NCI-H1417 (cell line): ENCODE measurements around the gene TASP1.
"Not testable (repeated sequence)": the region's sequence is repeated elsewhere in the genome, so short reads cannot be mapped to it uniquely, and the experiment has no call there.

Experiments used
- DNase-seq, 3 experiments: peaks; one replicate each; lab custom pipeline; 2025; lab: John Stamatoyannopoulos, UW

Gene TASP1

DNA sequence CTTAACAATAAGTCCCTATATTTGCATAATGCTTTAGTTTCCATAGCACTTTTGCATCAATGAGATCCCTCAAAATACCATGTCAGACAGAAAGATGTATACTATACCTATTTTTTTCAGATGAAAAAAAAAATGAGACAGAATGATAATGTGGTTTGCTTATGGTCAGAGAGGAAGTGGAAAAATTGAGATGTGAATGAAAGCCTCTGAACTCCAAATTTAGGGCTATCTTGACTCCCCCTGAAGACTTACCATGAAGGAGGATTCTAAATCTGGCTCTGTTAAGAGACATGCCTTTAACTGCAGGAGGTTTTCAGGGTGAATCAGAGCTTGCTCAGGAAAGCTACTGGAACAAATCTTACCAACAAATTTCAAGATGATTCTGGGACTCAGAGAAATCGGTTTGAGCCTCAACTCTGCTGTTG lies 241.4 kb downstream of the TASP1 start:
- no peak for DNase-seq

DNA sequence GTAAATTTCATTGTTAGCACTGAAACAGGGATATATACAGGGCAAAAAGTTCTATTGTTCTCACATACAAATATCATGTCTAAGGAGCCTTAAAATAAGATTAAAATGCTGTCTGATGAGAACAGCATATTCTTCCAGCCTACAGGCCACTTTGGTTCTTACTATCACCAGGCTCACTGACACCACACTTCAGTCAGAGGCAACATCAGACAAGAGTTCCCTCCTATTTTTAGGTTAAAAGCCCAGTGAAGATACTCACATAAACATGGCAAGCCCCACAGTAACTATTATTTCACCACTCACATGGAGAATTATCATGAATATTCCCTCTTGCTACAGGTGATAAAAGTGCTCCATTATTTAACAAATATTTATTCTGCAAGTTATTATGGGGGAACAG lies 241.9 kb downstream of the TASP1 start:
- no peak for DNase-seq

DNA sequence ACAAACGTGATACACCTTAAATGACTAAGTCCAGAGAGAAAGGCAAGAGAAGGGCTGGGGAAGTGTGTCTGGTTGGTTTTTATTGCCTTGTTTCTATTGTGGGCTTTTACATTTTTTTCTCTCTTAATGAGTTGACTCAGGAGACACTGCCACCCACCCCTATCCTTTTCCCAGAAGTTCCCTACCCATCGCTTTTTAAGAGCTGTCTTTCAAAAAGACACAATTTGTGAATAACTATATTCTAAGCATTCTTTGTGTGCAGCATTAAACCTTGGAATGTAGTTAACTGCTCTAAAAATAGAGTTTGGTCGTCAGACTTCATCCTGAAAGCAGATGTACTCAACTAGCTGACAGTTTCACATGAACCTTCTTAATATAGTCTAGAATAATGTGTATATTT lies 242.7 kb downstream of the TASP1 start:
- DNase-seq, result no peak

DNA sequence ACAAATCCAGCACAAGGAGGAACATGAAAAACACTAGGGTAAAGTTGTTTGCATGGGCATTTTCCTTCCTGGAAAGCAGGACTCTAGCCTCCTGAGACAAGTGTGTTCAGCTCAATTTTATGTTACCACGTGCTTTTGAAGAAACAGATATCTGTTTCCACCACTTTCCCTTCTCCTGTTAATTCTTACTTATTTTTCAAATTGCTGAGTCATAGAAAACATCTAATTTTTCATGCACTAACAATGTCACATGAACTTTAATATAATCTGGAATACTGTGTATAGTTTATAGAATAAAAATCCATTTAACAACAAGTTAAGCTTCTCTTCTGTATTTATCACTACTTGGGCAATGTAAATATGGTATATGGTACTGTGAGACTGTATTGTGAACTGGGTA lies 243.5 kb downstream of the TASP1 start:
- DNase-seq, result no peak

DNA sequence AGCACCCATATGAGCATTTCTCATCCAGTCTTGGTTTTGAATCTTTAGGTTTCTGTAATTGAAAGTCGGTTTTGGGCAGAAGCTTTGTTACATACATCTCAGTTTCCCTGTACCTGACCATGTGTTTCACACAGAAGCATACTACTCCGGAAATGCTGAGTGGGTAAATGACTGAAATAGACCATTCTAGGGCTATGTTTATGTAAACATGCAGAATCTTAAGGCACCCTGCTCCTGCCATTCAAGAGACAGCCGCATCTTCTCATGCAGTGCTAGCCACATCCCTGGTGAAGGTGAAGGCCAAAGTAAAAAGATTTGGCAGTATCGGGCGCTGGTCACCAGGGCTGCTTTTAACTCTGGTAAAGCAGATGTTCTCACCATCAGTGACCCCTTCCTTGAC lies 246.3 kb downstream of the TASP1 start:
- DNase-seq, result no peak

DNA sequence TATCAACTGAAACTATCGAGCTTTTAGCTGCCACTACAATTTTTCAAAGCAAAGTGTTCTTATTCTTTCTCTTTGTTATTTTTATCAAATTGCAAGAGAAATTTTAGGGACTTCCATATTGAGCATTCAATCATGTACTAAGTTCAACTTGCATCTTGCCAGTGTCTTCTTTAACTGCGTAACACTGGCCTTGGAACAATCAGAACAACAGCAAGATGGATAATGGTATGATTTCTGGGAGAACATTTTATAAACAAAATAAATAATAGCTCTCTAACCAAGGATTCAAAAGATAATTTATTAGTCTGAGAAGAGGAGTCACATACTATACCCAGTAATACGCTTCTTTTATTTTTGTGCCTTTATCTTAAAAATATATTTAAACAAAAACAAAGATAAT lies 249.6 kb downstream of the TASP1 start:
- DNase-seq, result no peak

DNA sequence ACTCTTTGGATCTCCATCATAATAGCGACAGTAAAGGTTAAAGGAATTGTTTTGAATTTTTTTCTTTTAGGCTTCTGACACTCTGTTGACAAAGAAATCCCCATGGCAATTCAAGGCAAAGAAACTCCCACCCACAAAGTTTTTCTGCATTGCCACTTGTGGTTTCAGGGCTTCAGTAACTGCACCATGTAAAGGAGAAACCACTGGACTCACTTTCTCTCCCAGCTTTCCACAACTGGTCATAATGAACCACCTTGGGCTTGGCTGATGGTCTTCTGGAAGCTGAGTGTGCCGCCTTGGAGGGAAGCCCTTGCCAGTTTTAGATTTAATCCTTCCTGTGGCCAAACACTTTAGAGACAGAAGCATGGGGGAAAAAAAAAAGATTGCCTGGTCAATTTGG lies 254.6 kb downstream of the TASP1 start:
- DNase-seq, result no peak

DNA sequence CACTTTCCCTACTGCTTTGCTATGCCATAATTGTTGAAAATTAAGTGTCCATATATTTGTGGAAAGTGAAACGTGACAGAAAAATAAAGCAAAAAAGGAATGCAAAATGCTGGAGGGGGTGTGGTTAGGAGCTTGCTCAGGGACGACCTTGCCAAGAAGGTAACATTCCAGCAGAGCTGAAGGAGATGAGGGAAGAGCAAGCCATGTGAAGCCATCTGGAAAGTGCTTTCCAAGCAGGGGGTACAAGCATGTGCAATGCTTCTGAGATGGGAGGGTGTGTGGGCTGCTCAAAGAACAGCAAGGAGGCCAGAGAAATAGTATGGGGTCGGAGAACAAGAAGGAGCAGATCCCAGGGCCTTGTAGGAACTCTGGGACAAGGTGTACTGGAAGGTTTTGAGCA lies 255.9 kb downstream of the TASP1 start:
- no peak for DNase-seq

DNA sequence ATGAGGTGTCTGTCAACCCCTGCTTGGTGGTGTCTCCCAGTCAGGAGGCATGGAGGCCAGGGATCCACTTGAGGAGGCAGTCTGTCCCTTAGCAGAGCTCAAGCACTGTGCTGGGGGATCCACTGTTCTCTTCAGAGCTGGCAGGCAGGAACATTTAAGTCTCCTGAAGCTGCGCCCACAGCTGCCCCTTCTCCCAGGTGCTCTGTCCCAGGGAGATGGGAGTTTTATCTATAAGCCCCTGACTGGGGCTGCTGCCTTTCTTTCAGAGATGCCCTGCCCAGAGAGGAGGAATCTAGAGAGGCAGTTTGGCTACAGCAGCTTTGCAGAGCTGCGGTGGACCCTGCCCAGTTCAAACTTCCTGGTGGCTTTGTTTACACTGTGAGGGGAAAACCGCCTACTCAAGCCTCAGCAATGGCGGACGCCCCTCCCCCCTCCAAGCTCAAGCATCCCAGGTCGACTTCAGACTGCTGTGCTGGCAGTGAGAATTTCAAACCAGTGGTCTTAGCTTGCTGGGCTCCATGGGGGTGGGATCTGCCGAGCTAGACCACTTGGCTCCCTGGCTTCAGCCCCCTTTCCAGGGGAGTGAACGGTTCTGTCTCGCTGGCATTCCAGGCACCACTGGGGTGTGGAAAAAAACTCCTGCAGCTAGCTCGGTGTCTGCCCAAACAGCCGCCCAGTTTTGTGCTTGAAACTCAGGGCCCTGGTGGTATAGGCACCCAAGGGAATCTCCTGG lies 258.1 kb downstream of the TASP1 start:
- DNase-seq, result not testable (repeated sequence)

DNA sequence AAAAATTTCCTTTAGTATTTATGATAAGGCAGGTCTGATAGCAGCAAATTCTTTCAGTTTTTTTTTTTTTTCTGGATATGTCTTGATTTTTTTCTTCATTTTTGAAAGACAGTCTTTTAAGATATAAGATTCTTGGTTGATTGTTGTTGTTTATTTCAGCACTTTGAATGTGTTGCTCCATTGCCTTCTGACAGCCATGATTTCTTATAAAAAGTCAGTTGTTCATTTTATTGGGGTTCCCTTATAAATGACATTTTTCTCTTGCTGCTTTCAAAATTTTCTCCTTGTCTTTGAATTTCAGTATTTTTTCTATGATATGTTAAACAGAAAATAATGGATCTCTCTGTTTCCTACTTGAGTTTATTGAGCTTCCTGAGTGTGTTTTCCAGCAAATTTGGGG lies 265.3 kb downstream of the TASP1 start:
- no peak for DNase-seq

DNA sequence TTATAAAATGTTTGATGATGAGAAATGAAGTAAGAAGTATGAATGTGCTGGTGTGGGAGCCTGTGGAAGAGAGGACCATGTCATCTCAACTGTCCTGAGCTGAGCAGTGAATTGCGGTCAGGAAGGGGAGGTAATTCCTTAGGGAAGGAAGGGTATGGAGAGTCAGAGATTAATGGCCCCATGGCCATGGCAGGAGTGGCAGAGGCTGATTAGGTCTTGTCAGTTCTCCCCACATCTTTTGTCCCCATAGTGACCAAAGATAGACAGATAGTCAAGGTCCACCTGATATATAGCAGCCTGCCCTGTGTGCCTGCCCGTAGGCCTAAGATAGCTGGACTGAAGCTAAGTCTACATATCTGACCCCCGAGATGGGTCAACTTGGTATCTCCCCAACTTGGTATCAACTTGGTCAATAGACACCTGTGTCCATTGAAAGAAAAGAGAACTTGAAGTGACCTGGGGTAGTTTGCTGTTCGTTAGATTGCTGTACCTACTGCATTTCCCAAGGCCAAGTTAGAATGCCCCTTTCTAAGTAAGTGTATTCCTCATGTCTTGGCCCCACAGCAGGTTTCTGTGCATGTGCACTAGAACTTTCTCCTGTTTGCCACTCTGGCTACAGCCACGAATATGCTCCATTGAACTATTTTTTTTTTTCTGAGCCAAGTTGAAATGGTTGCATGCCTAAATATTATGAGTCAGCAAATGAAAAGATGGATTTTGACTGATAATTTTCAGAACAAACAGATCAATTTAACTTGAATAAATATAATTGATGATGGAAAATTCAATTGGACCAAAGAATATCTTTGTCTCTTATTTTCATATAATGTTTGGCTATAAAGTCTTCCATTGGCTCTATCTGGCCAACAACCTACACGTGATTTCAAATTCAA lies 274.2 kb downstream of the TASP1 start:
- no peak for DNase-seq

DNA sequence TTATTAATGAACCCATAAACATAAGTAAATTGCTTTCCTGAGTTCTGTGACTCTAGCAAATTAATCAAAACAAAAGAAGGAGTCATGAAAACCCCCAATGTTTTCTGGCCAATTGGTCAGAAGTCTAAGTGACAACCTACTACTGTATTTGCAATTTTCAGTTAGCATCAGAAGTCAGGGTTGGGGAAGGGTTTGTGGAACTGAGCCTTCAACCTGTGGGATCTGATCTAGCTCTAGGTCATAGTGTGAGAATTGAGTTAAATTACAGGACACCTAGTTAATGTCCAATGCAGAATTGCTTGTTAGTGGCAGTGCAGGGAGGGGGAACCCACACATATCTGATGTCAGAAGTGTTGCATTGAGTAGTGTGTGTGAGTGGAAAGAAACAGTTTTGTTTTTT lies 275.3 kb downstream of the TASP1 start:
- DNase-seq, result no peak

DNA sequence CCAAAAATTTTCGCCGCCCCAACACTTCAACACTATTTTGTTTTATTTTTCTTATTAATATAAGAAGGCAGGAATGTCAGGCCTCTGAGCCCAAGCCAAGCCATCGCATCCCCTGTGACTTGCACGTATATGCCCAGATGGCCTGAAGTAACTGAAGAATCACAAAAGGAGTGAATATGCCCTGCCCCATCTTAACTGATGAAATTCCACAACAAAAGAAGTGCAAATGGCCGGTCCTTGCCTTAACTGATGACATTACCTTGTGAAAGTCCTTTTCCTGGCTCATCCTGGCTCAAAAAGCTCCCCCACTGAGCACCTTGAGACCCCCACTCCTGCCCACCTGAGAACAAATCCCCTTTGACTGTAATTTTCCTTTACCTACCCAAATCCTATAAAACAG lies 276.6 kb downstream of the TASP1 start:
- DNase-seq, result not testable (repeated sequence)

DNA sequence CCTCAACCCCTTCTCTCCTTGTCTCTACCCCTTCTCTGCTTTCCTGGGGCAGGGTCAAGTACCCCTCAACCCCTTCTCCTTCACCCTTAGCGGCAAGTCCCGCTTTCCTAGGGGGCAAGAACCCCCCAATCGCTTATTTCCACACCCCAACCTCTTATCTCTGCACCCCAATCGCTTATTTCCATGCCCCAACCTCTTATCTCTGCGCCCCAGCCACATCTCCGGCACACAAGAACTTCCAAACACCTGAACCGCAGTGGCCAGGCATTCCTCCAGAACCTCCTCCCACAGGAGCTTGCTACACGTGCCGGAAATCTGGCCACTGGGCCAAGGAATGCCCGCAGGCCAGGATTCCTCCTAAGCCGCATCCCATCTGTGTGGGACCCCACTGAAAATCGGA lies 279.8 kb downstream of the TASP1 start:
- not testable (repeated sequence) for DNase-seq

DNA sequence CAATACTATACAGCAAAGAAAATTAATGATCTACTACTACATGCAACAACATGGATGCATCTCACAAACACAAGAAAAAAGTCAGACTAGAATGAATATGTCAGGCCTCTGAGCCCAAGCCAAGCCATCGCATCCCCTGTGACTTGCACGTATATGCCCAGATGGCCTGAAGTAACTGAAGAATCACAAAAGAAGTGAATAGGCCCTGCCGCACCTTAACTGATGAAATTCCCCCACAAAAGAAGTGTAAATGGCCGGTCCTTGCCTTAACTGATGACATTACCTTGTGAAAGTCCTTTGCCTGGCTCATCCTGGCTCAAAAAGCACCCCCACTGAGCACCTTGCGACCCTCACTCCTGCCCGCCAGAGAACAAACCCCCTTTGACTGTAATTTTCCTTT lies 280.9 kb downstream of the TASP1 start:
- DNase-seq, result not testable (repeated sequence)

DNA sequence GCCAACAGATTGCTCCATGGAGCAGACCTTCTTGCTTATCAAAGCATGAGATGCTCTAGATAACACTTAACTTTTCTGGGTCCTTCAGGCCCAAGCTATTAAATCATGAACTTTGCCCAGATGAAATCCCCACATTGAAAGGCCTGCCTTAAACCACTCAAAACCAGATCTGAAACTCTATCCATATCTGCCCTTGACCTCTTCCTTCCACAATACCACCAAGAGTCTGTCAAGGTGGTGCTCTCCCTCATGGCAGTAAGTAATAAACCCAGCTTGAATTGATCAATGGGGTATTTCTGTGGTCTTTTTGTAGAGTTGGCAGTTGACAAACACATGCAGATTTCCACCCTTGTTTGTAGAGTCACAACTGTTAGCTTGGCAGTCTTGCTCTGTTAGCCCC lies 282.1 kb downstream of the TASP1 start:
- no peak for DNase-seq

DNA sequence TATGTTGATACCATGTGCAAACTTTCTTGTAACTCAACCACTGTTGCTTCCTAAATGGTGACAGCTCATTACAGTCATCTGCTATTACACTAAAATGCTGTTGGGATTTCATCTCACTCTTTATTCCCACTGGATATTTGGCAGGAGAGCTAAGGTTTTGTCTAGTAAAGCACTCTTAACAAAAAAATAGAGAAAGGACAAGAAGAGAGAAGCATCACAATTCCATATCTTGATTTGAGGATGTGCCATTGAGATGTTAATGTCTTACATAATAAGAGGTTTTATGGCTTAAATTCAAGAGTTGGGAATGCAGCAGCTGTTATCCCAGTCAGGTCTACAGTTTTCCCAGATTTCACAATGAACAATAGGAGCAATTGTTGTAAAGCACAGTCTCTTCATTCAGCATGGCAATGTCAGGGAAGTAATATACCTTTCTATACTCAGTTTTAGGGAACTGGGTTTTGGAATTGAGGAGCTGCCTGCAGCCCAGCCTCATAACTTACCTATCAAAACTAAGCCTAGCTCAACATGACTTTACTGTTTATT lies 282.7 kb downstream of the TASP1 start:
- no peak for DNase-seq

DNA sequence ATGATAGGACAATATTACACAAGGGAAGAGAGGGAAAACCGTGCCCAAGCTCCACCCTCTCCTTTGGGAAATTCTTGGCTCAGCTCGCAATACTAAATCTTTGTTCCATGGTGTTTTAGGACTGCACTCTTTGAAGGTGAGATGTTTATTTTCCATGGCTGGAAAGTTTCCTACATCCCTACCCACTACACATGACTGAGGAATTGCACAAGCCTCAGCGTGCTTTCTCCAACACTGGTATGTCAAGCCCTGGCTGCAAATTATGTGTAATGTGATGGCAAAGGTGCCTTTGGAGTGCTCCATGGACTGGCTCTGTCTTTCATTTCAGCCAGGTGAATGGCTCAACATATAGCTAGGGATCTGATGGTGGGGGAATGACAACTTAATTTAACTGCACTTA lies 283.3 kb downstream of the TASP1 start:
- no peak for DNase-seq

DNA sequence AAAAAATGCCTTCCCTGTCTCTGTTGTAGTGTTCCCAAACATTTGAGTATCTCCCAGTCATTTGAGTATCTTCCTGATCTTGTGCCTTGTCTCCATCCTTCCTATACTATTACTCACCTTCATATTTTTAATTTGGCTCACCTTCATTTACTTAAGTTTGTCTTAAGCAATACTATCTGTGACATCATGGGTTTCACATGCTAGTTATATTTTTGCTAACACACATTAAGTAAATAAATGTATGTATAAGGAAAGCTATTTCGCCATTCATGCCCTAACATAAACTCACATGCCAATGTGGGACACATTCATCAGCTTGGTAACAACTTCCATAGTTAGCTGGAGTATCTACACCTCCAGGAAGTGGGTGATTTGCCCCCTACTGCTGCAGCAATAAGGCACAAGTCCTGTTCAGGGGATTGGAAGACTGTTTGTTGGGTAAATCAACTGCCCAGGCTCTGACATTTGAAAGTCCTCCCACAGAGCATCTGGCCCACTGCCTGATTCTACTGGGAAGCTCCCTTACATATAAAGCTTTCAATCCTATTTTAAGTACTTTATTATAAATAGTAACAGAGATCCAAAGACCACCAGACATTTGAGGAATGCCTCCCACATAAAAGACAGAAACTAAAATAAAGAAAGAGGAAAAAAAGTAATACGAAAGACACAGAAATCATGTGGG lies 285.3 kb downstream of the TASP1 start:
- no peak for DNase-seq

DNA sequence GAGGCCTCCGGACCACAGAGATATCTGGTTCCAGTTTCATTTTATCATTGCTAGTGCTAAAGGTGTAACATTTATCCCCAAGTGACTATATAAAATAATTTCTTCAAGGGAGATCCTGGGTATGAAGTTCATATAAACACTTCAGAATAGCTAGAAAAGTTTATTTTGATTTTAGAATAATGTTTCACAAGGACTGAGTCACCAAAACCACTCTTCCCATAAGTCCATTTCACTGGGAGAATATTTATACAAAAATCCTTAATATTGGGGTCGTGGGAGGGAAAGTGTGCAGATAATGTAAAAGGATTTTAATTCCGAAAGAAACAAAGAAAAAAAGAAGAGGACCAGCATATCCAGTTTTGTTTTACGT lies 289.5 kb downstream of the TASP1 start:
- DNase-seq, result no peak

DNA sequence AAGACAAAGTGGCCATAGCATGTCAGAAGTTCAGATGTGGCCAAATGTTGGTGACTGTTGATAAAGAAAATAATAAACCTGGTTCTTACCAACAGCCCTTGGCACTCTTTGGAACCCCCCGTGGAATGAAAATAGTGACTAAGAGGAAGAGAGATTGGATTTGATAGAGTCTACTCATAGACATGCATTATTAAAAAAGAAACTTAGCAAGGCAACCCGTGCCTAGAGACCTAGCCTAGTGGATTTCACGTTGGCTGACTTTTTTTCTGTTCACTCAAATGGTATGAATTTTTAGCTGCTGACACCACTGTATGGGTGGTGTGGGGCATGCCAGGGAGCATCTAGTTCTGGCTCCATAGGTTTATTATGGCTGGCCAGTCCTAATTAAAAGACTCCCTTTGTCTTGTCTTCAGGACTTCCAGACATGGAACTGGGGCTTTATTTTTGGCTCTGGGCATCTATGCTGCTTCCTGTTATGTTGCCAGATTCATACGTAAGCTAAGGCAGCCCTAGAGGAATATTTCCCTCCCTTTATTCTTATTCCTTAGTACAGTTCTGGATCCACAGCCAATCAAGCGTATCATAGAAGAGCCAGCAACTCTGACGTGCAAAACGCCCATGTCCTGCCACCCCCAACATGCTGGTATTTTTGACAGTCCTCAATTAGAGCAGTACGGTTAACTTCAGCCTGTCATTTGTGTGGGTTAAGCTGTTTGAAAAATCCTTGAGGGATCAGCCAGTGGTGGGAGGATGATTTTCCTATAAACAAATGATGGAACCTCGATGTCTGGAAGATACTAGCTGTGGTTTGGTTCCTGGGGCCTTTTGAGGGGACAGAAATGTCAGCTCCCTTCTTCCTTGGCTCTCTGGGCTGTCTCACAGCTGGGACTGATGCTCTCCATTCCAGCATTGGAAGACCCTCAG lies 290.2 kb downstream of the TASP1 start:
- no peak for DNase-seq

DNA sequence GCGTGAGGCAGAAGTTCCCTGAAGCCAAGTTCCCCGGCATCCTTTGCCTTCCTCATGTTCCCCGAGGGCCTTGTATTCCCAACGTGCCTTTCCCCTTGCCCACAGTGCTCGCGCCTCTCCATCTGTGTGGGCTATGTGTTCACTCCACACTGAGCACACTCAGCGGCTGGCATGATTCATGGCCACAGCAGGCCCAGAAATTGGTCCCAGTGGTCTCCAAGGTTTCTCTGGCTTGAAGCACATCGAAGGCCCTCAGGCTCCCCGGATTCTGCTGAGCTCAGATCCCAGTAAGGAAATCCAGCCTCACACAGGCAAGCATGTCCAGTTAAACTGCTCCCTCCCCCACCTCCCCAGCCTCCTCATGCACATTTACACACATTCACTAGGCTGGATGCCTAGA lies 294.1 kb downstream of the TASP1 start:
- no peak for DNase-seq
